NCI-H510A treated with DMSO at 0.1 percent for 48 hours (cell line): Measurements from ENCODE around the gene ABCD3.

Experiments used
- DNase-seq: peaks from one replicate; lab custom pipeline; 2025; lab: John Stamatoyannopoulos, UW

Gene ABCD3

DNA sequence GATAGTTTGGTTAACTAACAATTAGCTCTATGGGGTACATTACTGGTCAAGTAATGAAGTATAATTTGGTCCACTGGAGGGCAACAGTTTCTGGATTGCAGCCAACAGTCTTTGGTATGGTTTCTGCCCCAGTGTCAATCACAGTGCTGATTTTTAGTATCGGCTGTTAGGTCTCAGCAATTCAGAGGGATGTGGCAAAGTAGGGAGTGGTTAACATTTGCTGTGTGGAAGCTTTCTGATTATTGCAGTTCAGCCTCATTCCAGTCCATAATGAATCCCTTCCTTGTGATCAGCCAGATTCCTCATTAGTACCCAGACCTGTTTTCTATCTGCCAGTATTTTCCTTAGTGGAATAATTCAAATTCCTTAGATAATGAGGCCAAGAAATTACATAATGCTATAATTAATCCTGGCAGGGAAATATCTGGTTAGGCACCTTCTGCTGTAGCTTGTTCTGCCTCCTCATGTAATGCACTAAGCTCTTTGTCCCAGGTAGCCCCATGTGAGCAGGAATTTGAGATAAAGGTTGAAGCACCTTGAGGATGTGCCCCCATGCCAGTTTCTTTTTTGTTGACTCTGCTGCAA lies 109.3 kb downstream of the ABCD3 start:
- no peak for DNase-seq

DNA sequence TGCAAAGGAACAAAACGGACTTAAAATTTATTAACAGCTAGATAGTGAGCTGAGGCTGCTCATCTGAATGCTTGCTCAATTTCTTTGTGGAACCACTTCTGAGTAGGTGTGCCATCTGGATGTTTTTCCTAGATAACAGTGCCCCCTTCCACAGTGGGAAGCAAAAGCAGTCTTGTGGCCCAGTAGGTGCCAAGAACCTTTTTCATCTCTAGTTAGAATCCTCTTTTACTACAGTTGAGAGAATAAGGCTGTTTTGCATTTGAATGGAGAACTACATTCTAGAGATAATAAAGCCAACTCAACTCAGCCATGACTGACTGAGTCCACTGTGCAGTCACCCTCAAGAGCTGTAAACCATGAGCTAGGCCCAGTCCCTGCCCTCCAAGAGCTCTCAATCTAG lies 110.1 kb downstream of the ABCD3 start:
- DNase-seq, result no peak

GRCh38 chr1:94528826-94529225 lies 110.6 kb downstream of the ABCD3 start:
- DNase-seq, result no peak

- DNase-seq, result no peak
Measured at GRCh38 chr1:94529416-94529815, 111.2 kb downstream of the ABCD3 start.

DNA sequence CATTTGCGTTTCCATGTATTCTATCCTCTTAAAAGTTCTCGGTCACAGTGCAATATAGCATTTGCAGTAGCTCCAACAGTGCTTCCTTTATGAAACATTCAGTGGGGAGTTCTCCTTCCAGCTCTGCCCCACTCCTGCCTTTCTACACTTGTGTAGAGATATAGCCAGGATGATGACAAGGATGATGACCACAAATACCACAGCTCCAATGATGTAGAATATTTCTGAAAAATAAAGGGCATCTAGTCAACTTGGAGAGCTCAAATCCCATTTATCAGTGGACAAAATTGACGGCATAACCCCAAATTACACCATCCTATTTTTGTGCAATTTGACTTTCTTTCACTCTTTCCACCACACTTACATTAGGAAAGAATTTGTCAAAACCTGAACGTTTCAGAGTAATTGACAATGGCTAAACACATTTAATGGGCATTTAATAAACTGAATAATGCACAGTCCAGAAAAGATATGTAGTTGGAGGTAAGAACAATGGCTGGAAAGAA lies 112.2 kb downstream of the ABCD3 start:
- no peak for DNase-seq

- no peak for DNase-seq
Measured at GRCh38 chr1:94531664-94532063, 113.5 kb downstream of the ABCD3 start.

- no peak for DNase-seq
Measured at GRCh38 chr1:94532077-94532476, 113.9 kb downstream of the ABCD3 start.

DNA sequence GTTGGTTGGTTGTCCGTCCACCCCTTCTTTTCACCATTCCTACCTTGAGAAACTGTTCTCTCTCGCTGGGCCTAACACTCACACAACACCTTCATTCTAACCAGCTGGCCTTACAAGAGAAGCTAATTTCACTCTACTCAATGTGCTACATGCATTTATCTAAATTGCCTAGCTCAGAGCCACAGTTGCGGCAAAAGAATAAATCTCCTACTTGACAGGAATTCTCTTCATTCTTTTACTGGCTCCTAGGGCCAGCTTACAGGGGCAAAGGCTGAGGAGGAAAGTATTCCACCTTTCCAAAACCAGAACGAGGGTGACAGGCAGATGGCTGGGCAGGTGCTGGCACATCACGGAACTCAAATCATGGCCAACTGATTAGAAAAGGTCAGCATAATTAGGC lies 116.9 kb downstream of the ABCD3 start:
- DNase-seq, result no peak

GRCh38 chr1:94535879-94536278 lies 117.7 kb downstream of the ABCD3 start:
- no peak for DNase-seq

GRCh38 chr1:94537254-94537653 lies 119.1 kb downstream of the ABCD3 start:
- DNase-seq, result no peak

- no peak for DNase-seq
Measured at GRCh38 chr1:94538243-94538827, 120.1 kb downstream of the ABCD3 start.

- DNase-seq, result no peak
Measured at GRCh38 chr1:94539496-94539895, 121.3 kb downstream of the ABCD3 start.

DNA sequence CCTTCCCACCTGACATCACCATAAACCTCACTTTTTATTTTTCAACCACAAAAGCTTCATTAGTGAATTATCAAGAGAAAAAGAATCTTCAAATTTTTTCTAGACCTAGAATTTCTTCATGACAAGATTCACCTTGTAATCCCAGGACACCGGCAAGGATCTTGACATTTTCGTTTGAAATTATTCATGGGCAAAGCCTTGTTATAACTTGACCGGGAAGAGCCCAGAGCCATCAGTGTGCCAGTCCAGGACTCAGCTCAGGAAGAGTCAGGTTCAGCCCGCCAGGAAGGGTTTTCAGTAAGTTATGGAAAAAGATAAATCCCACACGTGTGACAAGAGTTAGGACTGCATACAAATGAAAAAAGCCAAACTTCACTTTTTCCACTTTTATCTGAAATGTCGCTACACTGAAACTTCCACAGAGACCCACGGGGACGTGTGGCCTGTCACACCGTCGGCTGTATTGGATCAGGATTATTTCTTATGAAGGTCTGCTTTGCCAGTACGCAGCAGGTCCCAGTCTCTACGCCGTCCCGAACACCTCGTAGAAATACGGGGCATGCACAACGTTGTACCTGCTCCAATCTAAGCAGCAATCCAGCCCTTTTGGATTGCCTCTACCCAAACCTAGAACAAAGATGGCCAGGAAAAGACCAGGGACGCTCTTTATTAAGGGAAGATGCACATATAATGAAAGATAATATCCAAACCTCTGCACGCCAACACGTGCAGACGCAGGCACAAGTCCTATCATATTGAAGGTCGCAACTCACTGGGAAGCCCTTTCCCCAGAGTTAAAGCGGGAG lies 122.5 kb downstream of the ABCD3 start:
- peak; percentile 56 for DNase-seq

GRCh38 chr1:94541246-94542087 lies 123.3 kb downstream of the ABCD3 start, which contains the start of gene F3:
Gene F3, minus strand, starts transcription at chr1:94541759. Its CDS starts 123 bp downstream, at chr1:94541636.
- DNase-seq, result peak; percentile 73

- DNase-seq, result no peak
Measured at GRCh38 chr1:94542088-94542870, 124.1 kb downstream of the ABCD3 start.

GRCh38 chr1:94543001-94543400 lies 124.8 kb downstream of the ABCD3 start:
- no peak for DNase-seq

DNA sequence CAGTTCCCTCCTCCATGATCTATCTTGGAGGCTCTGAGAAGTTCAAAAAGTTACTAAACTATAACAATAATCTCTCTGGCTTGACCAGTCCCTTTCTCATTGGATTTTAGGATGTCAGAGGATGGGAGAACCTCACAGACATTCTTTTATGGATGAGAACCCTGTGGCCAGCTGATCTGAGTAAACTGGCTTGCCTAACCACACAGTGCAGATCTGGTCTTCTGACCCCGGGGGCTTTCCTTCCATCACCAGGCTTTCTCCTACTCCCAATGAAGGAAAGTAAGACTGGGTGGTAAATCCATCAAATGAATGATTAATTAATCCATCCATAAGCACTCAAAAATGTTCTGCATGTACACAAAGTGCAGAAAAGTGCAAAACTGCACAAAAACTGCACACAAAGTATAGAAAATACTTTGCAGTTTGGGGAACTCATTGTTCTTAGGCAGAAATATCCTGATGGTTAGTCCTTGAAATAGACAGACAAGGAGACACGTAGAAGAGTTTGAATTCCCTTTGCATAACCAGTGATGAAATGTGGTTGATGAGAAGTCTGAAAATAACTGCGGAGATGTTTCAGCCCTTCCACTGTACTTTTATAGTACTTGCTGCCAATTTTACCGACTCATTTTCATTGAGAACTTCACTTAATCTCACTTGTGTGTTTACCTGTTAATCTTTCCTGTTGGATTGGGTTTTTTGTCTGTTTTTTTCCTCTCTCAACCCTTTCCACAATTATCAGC lies 125.9 kb downstream of the ABCD3 start:
- DNase-seq, result no peak

DNA sequence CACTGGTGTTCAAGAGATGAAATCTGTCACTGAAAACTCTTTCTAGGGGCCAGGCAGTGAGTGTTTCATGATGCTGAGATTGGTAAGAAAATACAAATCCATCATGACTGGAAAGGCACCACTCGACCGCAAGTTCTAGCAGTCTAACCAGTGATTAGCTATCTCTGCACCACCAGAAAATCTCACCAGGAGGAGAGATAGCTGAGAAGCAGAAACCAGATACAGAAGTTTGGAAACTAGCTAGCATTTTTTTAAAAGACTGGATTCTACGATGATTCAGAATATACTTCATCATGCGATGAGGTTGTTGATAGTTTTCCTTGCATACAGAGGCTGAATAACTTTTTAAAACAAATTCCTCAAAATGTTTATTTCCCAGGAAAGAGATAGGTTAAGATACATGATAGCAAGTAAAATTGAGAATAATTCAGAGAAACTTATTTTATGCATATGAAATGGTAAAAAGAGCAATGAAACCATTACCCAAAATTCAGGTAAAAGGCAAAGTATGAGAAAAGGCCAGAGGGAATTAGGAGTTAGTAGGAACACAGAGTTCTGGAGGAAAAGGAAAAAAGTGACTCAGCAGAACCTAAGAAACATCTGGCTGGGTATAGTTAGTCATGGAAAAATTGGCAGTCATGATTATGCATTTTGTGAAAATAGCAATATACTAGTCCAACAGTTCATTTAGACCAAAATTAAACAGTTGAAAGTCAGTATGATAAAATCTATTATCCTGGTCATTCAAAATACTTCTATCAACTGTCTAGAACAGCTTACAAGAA lies 126.7 kb downstream of the ABCD3 start:
- DNase-seq, result no peak

- no peak for DNase-seq
Measured at GRCh38 chr1:94549706-94550105, 131.5 kb downstream of the ABCD3 start.

- DNase-seq, result no peak
Measured at GRCh38 chr1:94550396-94550795, 132.2 kb downstream of the ABCD3 start.
